ENCODE data around the gene PLEKHJ1. TPM values are rescaled to one million over a fixed set of nuclear protein-coding genes. Genes with fewer than 3 reads are reported as not detected.

Gene PLEKHJ1
- total RNA-seq, 1 experiment from 2014 or later: 189 TPM

GRCh38 chr19:2226840-2227360, 9.2 kb downstream of the PLEKHJ1 start:
- no peak overlapping the region for H3K27ac Mint-ChIP-seq
- ChIA-PET CTCF (interaction anchor here (1.0 to 1.6 kb wide), 3 partner anchors 9 to 89 kb away, joined by 3 to 7 read pairs (median 3); partner anchors contain the start of gene PLEKHJ1), POLR2A (interaction anchor here (0.5 kb wide), 1 partner anchor 281 kb away, joined by 3 read pairs; no protein-coding TSS in a partner anchor)
- ATAC-seq (no peak), DNase-seq (ENCODE audit: low spot score) (no peak)
- no peaks in the 10 kb centered on the region for H3K4me1 Mint-ChIP-seq
- no peaks in the 10 kb centered on the region for H3K9me3 Mint-ChIP-seq
- H3K36me3 Mint-ChIP-seq: peaks cover 28% of the 10 kb centered on the region
- TF ChIP-seq SMAD3 (CRISPR knock-in tag; IDR thresholded peaks at IDR 0.05; ENCODE audit: borderline replicate concordance) (no peak), TCF7 (CRISPR knock-in tag; IDR thresholded peaks at IDR 0.05; ENCODE audit: low read depth) (no peak), EMX1 (CRISPR knock-in tag; IDR thresholded peaks at IDR 0.05) (no peak)
- no peak overlapping the region for H3K4me3 Mint-ChIP-seq
- H3K27me3 Mint-ChIP-seq (ENCODE audit: low read depth): no peaks in the 10 kb centered on the region

GRCh38 chr19:2226051-2226839, 9.9 kb downstream of the PLEKHJ1 start:
- no peak for ATAC-seq
- no peak for DNase-seq (ENCODE audit: low spot score)
- CTCF ChIA-PET: interaction anchor here (0.6 to 1.6 kb wide), 4 partner anchors 10 to 90 kb away, joined by 3 to 7 read pairs (median 3); partner anchors contain the start of gene PLEKHJ1
- Mint-ChIP-seq H3K36me3 (peaks cover 28% of the 10 kb centered on the region), H3K4me3 (no peak overlapping the region), H3K9me3 (no peaks in the 10 kb centered on the region), H3K4me1 (no peaks in the 10 kb centered on the region), H3K27ac (peak overlapping the region; percentile 49; the same call in 1 of the 2 replicates), H3K27me3 (ENCODE audit: low read depth) (no peaks in the 10 kb centered on the region)
- POLR2A ChIA-PET: interaction anchor here (0.5 kb wide), 1 partner anchor 280 kb away, joined by 3 read pairs; no protein-coding TSS in a partner anchor
- TF ChIP-seq ZNF416 (CRISPR knock-in tag; IDR thresholded peaks at IDR 0.05) (no peak), ZNF232 (CRISPR knock-in tag; IDR thresholded peaks at IDR 0.05) (no peak), ZNF121 (CRISPR knock-in tag; IDR thresholded peaks at IDR 0.05) (peak; percentile 87), ERG (CRISPR knock-in tag; IDR thresholded peaks at IDR 0.05) (no peak), HMGA2 (CRISPR knock-in tag; IDR thresholded peaks at IDR 0.05) (no peak), SP1 (CRISPR knock-in tag; conservative IDR thresholded peaks at IDR 0.05) (no peak), NR1H2 (CRISPR knock-in tag; IDR thresholded peaks at IDR 0.05) (no peak)

- Mint-ChIP-seq H3K9me3 (no peaks in the 10 kb centered on the region), H3K4me1 (no peaks in the 10 kb centered on the region), H3K27ac (peak overlapping the region; percentile 49), H3K36me3 (peaks cover 28% of the 10 kb centered on the region), H3K4me3 (no peak overlapping the region), H3K27me3 (ENCODE audit: low read depth) (no peaks in the 10 kb centered on the region)
- POLR2A ChIA-PET: no interaction called here
- ATAC-seq (no peak), DNase-seq (ENCODE audit: low spot score) (no peak)
- TF ChIP-seq SOX15 (CRISPR knock-in tag; IDR thresholded peaks at IDR 0.05) (no peak), ATF1 (CRISPR knock-in tag; IDR thresholded peaks at IDR 0.05) (no peak)
- CTCF ChIA-PET: interaction anchor here (1.0 to 1.6 kb wide), 3 partner anchors 26 to 90 kb away, joined by 3 to 7 read pairs (median 3); no protein-coding TSS in a partner anchor
These were observed 10.6 kb downstream of the PLEKHJ1 start for GRCh38 chr19:2225415-2226050.

- Mint-ChIP-seq H3K36me3 (peaks cover 27% of the 10 kb centered on the region), H3K27ac (peak overlapping the region; percentile 94), H3K4me3 (no peak overlapping the region), H3K9me3 (no peaks in the 10 kb centered on the region), H3K4me1 (no peaks in the 10 kb centered on the region), H3K27me3 (ENCODE audit: low read depth) (no peaks in the 10 kb centered on the region)
- no peak for ATAC-seq
- ChIA-PET CTCF (interaction anchor here (1.0 to 1.6 kb wide), 2 partner anchors 26 to 69 kb away, joined by 3 to 7 read pairs; no protein-coding TSS in a partner anchor), POLR2A (no interaction called here)
- no peak for DNase-seq (ENCODE audit: low spot score)
- TF ChIP-seq ZBTB21 (CRISPR knock-in tag; IDR thresholded peaks at IDR 0.05; ENCODE audit: borderline replicate concordance) (no peak), ZNF317 (CRISPR knock-in tag; IDR thresholded peaks at IDR 0.05; ENCODE audit: borderline replicate concordance, low read depth) (no peak), USF1 (CRISPR knock-in tag; IDR thresholded peaks at IDR 0.05) (no peak), ELF4 (CRISPR knock-in tag; IDR thresholded peaks at IDR 0.05; ENCODE audit: low read depth) (no peak), NR2C2 (CRISPR knock-in tag; IDR thresholded peaks at IDR 0.05) (no peak), ATF6 (CRISPR knock-in tag; IDR thresholded peaks at IDR 0.05) (no peak), ATF1 (CRISPR knock-in tag; IDR thresholded peaks at IDR 0.05) (no peak), ZNF512 (CRISPR knock-in tag; IDR thresholded peaks at IDR 0.05; ENCODE audit: borderline replicate concordance) (no peak), SMAD4 (CRISPR knock-in tag; IDR thresholded peaks at IDR 0.05) (no peak), CREB1 (CRISPR knock-in tag; IDR thresholded peaks at IDR 0.05) (no peak)
These were observed 11.3 kb downstream of the PLEKHJ1 start for GRCh38 chr19:2224754-2225349.

All from WTC11 (cell line).